C4-2B (cell line): ENCODE data around the gene LBX2.
"Not testable (repeated sequence)": the region's sequence is repeated elsewhere in the genome, so short reads cannot be mapped to it uniquely, and the experiment has no call there.

Experiments used
- H3K27ac ChIP-seq: fragments of 450-650 bp; 2 replicates; pipeline ENCODE4 v1.5.1; 2017
- CTCF ChIP-seq: fragments of 450-650 bp; conservative IDR thresholded peaks from 2 replicates; pipeline ENCODE4 v1.5.1; 2017; ENCODE audit warnings: mild to moderate bottlenecking
- ZFX ChIP-seq: fragments of 450-650 bp; IDR thresholded peaks from 2 replicates; pipeline ENCODE4 v1.6.1; 2017

The LBX2 gene

GRCh38 chr2:74461187-74462053, 38.0 kb downstream of the LBX2 start:
- TF ChIP-seq ZFX (no peak), CTCF (no peak)
- no peak overlapping the region for H3K27ac ChIP-seq

- not testable (repeated sequence) for H3K27ac ChIP-seq
Observed at GRCh38 chr2:74460187-74460586, 39.2 kb downstream of the LBX2 start.

DNA sequence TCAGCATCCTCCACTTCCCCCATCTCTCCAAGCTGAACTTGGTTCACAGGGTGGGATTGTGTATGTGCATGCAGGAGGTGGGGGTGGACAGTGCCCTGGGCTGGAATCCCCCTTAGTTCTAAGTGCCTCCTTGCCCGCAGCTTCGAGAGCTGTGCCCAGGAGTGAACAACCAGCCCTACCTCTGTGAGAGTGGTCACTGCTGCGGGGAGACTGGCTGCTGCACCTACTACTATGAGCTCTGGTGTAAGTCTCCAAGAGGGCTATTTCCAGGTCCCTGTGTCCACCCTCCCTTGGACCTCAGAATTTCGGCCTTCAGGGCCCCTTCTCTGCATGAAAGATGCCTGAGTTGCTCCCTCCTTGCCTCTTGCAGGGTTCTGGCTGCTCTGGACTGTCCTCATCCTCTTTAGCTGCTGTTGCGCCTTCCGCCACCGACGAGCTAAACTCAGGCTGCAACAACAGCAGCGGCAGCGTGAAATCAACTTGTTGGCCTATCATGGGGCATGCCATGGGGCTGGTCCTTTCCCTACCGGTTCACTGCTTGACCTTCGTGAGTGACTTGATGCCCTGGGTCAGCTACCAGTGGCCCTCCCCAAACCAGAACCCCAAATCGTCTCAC, 39.8 kb downstream of the LBX2 start:
- H3K27ac ChIP-seq, result peak overlapping the region; percentile 81; the same call in 1 of the 2 replicates

GRCh38 chr2:74458938-74459363, 40.5 kb downstream of the LBX2 start:
- TF ChIP-seq CTCF, result no peak
- no peak for TF ChIP-seq ZFX
- peak overlapping the region; percentile 81 for H3K27ac ChIP-seq

- H3K27ac ChIP-seq, result peak within 1 kb of the TSS; percentile 81
- TF ChIP-seq CTCF (no peak), ZFX (no peak)
Observed at GRCh38 chr2:74458132-74458937, 41.1 kb downstream of the LBX2 start, which contains the start of gene WBP1. Gene WBP1 (plus strand): TSS chr2:74458438. CDS start chr2:74458603, 165 bp downstream.

- TF ChIP-seq CTCF, result no peak
- no peak for TF ChIP-seq ZFX
Observed at GRCh38 chr2:74457549-74458131, 41.8 kb downstream of the LBX2 start.

DNA sequence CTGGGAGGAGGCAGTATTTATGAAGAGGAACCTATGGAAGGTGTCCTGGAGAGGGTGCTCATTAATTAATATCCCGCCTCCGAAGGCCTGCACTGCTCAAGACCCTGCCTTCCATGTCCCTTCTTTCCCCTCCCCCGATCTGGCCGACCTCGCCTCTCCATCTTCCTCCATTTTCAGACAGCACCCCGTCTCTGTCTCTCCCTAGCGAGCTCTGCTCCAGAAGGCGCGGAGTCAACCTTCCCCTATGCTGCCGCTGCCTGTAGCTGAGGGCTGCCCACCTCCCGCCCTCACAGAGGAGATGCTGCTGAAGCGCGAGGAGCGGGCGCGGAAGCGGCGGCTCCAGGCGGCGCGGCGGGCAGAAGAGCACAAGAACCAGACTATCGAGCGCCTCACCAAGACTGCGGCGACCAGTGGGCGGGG, 42.3 kb downstream of the LBX2 start:
- peak overlapping the region; percentile 81 for H3K27ac ChIP-seq
- TF ChIP-seq ZFX, result no peak
- TF ChIP-seq CTCF, result no peak

More at GRCh38 chr2:74457549-74458131, 41.8 kb downstream of the LBX2 start:
- H3K27ac ChIP-seq, result peak overlapping the region; percentile 81
